ENCODE results near the gene SUPV3L1.
"Not testable (repeated sequence)": the region's sequence is repeated elsewhere in the genome, so short reads cannot be mapped to it uniquely, and the experiment has no call there.

Gene SUPV3L1

GRCh38 chr10:69232252-69232651, 52.2 kb downstream of the SUPV3L1 start:
- no peak for DNase-seq (ENCODE audit: low spot score)

DNA sequence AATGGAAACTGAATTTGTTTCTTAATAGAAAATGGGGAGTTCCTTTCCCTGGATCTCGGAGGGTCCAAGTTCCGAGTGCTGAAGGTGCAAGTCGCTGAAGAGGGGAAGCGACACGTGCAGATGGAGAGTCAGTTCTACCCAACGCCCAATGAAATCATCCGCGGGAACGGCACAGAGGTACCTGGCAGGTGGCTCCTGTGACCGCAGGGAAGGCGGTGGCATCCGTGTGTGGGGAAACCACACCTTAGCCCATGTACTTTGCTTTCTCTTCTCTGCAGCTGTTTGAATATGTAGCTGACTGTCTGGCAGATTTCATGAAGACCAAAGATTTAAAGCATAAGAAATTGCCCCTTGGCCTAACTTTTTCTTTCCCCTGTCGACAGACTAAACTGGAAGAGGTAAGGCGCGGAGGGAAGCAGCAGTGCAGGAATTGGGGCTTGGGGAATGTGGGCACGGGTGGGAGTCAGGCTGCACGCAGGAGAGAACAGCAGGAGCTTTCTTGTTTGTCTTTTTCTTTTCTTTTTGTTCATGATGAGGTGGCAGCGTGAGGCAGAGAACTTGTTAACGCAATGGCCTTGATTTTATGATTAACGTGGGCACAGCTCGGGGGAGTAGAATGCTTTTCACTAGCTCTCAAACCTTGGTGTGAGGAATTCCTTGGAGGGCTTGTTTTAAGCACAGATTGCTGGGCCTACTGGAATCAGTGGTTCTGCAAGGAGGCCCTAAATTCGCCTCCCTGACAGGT, 52.9 kb downstream of the SUPV3L1 start:
- no peak for DNase-seq (ENCODE audit: low spot score)

DNA sequence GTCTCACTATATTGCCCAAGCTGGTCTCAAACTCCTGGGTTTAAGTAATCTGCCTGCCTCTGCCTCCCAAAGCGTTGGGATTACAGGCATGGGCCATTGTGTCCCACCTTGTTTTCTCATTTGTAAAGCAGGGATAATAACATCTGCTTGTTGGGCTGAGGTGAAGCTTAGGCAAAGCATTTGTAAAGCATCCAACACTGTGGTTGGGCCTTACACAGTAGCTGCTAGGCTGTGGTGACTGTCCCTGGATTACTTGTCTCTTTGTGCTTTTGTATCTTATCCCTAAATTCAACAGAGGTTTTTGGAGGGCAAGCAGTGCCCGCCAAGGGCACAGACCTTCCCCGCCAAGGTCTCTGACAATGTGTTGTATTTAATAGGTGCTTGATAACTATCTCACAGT, 54.4 kb downstream of the SUPV3L1 start:
- no peak for DNase-seq (ENCODE audit: low spot score)

- DNase-seq (ENCODE audit: low spot score), result peak; percentile 71
Observed at GRCh38 chr10:69237528-69238159, 57.6 kb downstream of the SUPV3L1 start.

- DNase-seq (ENCODE audit: low spot score), result no peak
Observed at GRCh38 chr10:69239136-69239535, 59.1 kb downstream of the SUPV3L1 start.

GRCh38 chr10:69239816-69240434, 59.9 kb downstream of the SUPV3L1 start:
- DNase-seq (ENCODE audit: low spot score), result no peak

DNA sequence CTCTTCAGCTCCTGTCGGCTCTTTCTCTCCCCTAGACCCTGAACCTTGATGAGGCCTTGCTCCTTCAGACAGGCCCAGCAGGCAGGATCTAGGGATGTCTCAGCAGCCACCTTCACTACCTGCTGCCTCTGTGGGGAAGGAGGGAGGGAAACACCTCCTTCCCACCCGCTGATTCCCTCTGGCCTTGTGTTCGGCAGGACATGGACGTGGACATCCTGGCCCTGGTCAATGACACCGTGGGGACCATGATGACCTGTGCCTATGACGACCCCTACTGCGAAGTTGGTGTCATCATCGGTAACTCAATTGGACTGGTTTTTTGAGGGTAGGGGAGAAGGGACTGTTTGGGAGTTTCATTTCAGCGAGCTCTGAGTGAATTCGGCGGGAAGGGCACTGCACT, 60.4 kb downstream of the SUPV3L1 start:
- DNase-seq (ENCODE audit: low spot score), result no peak

DNA sequence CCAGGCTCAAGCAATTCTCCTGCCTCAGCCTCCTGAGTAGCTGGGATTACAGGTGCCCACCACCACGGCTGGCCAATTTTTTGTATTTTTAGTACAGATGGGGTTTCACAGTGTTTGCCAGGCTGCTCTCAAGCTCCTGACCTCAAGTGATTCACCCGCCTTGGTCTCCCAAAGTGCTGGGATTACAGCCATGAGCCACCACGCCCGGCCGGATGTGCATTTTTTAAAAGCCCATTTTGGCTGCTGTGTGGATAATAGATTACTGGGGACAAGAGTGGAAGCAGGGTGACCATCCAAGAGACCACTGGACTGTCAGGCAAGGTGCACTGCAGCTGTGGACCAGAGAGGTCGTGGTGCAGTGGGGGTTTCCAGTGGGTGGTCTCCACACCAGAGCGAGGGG, 61.5 kb downstream of the SUPV3L1 start:
- DNase-seq (ENCODE audit: low spot score), result no peak

DNA sequence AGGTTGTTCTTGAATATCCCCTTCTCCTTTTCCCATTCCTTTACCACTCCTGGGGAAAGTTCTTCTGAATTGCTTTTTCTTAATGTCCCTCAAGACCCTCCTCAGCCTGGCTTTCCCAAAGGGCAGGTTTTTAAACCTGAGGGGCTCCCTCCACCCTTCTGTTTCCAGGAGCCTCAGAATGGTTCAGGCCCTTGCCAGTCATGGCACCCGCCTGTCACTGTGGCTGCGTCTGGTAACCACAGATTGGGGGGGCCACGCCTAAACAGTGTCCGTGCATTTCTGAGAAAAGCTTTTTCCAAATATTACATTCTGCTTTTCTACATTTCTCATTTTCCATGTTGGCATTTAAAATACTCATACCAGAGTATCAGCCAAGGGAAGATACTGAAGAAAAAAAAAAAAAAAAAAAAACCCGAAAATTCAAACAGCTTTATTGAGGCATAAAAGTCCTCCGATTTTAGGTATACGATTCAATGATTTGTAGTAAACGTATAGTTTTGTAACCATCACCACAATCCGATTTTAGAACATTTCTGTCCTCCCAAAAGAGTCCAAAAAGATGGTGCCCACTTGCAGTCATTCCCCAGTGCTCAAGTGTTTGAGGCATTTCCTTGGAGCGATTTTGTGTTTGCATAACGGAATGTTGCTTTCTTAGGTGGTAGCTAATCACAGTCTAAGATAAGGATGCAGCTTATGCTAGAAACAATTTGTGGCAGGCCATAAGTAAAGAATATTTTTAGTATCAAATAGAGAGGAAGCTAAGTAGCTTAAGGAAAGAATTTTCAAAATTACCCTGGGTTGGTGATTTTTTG, 62.2 kb downstream of the SUPV3L1 start:
- no peak for DNase-seq (ENCODE audit: low spot score)

GRCh38 chr10:69242852-69243212, 62.8 kb downstream of the SUPV3L1 start:
- DNase-seq (ENCODE audit: low spot score), result peak; percentile 91

- no peak for DNase-seq (ENCODE audit: low spot score)
Observed at GRCh38 chr10:69243817-69244216, 63.8 kb downstream of the SUPV3L1 start.

GRCh38 chr10:69246036-69246435, 66.0 kb downstream of the SUPV3L1 start:
- DNase-seq (ENCODE audit: low spot score), result no peak

GRCh38 chr10:69246581-69247312, 66.7 kb downstream of the SUPV3L1 start:
- DNase-seq (ENCODE audit: low spot score), result peak; percentile 55

DNA sequence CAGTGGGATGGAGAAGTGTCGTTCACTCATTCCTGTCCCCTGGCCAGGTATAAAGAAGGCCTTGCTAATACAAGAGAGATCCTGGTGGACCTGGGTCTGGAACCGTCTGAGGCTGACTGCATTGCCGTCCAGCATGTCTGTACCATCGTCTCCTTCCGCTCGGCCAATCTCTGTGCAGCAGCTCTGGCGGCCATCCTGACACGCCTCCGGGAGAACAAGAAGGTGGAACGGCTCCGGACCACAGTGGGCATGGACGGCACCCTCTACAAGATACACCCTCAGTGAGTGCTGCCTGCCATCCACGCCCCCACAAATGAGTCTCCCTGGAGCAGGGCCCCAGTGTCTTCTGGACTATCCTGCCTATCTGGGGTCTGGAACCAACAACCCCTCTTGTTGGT, 67.3 kb downstream of the SUPV3L1 start:
- DNase-seq (ENCODE audit: low spot score), result no peak

DNA sequence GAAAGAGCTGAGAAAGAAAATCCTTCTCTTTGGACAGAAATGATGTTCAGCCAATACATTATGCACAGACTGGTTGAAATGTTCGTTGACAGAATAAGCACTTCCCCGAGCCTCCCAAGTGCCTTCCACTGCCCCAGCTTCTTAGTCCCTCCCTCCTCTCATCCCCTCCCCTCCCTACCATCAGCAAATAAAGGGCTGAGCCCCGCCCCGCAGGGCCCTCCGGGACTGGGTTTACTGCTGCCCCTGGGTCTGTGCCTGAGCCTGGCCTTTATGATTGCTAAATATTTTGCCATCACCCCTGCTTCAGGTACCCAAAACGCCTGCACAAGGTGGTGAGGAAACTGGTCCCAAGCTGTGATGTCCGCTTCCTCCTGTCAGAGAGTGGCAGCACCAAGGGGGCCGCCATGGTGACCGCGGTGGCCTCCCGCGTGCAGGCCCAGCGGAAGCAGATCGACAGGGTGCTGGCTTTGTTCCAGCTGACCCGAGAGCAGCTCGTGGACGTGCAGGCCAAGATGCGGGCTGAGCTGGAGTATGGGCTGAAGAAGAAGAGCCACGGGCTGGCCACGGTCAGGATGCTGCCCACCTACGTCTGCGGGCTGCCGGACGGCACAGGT, 68.2 kb downstream of the SUPV3L1 start:
- DNase-seq (ENCODE audit: low spot score), result no peak

GRCh38 chr10:69250041-69250440, 70.0 kb downstream of the SUPV3L1 start:
- DNase-seq (ENCODE audit: low spot score), result no peak

GRCh38 chr10:69251417-69251816, 71.4 kb downstream of the SUPV3L1 start:
- DNase-seq (ENCODE audit: low spot score), result not testable (repeated sequence)

GRCh38 chr10:69253171-69253570, 73.1 kb downstream of the SUPV3L1 start:
- no peak for DNase-seq (ENCODE audit: low spot score)

- DNase-seq (ENCODE audit: low spot score), result no peak
Observed at GRCh38 chr10:69254877-69255276, 74.8 kb downstream of the SUPV3L1 start.
